Peyer's patch (tissue), 4 donors: ENCODE measurements around the gene GBX2.

ENCODE experiments used
- POLR2A ChIP-seq, 2 donors: fragments of 450-650 bp; IDR thresholded peaks; one replicate each; pipeline ENCODE4 v1.5.1; 2017; ENCODE audit warnings: antibody characterized with exemption in 2 of 2, mild to moderate bottlenecking in 2 of 2, moderate library complexity in 2 of 2
- TF ChIP-seq, protein P1 (sequence below), 6 experiments: fragments of 450-650 bp in 4 of 6; fragments of 200-600 bp in 2 of 6; sonication (generic) in 1 of 6; IDR thresholded peaks; one replicate each; pipeline ENCODE4 v1.5.1; 2017 to 2019; ENCODE audit warnings: antibody characterized with exemption in 6 of 6, mild to moderate bottlenecking in 3 of 6, moderate library complexity in 1 of 6

DNA sequence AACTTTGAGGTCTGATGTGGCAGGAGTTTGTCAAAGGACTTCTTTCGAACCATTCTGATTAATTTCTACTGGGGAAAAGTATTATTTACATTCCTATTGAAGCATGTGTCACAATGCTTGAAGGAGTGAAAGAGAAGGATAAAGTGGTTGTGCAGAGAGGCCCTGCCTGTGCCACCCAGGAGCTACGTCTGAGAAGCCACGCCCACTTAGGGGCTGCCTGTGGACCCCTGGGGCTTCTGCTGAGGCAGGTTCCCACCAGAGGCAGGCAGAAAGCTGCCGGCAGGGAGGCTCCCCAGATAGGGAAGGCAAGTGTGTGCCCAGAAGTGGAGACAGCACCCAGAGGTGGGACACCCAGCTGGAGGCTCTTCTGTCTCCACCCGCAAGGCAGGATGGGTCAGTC, 47.4 kb downstream of the GBX2 start:
- TF ChIP-seq, protein P1, sequence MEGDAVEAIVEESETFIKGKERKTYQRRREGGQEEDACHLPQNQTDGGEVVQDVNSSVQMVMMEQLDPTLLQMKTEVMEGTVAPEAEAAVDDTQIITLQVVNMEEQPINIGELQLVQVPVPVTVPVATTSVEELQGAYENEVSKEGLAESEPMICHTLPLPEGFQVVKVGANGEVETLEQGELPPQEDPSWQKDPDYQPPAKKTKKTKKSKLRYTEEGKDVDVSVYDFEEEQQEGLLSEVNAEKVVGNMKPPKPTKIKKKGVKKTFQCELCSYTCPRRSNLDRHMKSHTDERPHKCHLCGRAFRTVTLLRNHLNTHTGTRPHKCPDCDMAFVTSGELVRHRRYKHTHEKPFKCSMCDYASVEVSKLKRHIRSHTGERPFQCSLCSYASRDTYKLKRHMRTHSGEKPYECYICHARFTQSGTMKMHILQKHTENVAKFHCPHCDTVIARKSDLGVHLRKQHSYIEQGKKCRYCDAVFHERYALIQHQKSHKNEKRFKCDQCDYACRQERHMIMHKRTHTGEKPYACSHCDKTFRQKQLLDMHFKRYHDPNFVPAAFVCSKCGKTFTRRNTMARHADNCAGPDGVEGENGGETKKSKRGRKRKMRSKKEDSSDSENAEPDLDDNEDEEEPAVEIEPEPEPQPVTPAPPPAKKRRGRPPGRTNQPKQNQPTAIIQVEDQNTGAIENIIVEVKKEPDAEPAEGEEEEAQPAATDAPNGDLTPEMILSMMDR (IDR thresholded peaks at IDR 0.05), result no peak
- TF ChIP-seq POLR2A (IDR thresholded peaks at IDR 0.05), result no peak
